Stomach smooth muscle (tissue), 2 donors: ENCODE measurements around the gene SAYSD1.

Experiments
- H3K27ac ChIP-seq: one replicate; pipeline ENCODE4 v1.7.0; 2013; ENCODE audit warnings: mild to moderate bottlenecking, low read length, inconsistent platforms
- H3K27me3 ChIP-seq, 2 donors: one replicate each; pipeline ENCODE4 v1.7.0; 2013; ENCODE audit warnings: low read length in 2 of 2; ENCODE audit not compliant: insufficient read depth in 2 of 2, control insufficient read depth in 1 of 2
- H3K36me3 ChIP-seq, 2 donors: one replicate each; pipeline ENCODE4 v1.7.0; 2013; ENCODE audit warnings: low read length in 2 of 2; ENCODE audit not compliant: control insufficient read depth in 2 of 2, insufficient read depth in 2 of 2
- H3K4me1 ChIP-seq: one replicate; pipeline ENCODE4 v1.7.0; 2013; ENCODE audit warnings: low read length; ENCODE audit not compliant: control insufficient read depth, insufficient read depth
- H3K4me3 ChIP-seq, 2 donors: one replicate each; pipeline ENCODE4 v1.7.0; 2013; ENCODE audit warnings: low read length in 2 of 2
- H3K9ac ChIP-seq, 2 donors: one replicate each; pipeline ENCODE4 v1.7.0; 2013; ENCODE audit warnings: low read length in 2 of 2, mild to moderate bottlenecking in 1 of 2
- H3K9me3 ChIP-seq, 2 donors: one replicate each; pipeline ENCODE4 v1.7.0; 2013; ENCODE audit warnings: low read length in 2 of 2; ENCODE audit not compliant: control insufficient read depth in 2 of 2
- donor health status: healthy.
- donor health status: Pancreatic carcinoma.

SAYSD1 gene

DNA sequence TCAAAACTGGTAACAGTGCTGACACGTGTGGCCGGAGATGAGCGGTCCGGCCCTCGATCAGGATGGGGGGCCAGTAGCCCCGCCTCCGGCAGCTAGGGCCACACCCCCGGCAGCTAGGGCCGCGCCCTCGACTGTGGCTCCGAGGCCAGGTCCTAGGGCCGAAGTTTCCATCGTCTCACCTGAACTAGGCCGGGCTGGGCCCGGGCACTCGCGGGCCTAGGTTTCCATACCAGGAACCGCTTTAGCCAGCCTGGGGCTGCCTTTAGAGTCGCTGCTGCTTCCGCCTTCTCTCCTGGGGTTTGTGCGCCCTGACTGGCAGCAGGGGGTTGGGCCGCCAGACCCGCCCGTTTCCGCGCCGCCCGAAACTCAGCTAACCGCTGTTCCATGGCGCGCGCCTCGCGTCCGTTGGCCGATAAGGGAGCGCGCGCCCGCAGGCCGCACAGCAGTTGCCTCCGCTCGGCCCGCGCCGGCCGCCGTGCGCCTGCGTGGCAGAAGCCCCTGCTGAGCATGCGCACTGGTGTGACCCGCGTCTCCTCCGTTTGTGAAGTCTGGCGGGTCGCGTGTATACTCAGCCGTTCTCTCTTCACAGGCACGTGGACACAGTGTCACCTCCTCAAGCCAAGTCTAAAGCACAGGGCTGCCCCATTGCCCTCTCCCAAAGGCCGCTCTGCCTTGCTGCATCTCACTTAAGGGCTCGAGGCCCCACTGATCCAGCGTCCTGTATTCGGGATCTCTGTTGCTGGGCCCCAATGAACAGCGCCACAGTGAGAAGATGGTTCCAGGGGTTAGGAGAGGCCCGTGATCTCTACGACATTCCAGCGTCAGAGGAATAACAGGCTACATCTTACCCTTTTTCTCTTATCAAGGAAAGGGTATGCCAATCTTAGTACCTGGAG, at the start of gene SAYSD1:
Gene SAYSD1, minus strand, starts transcription at position 483 of the 896 bp plus-strand sequence. Its CDS starts 97 bp downstream, at position 386.
- Histone ChIP-seq H3K4me1 (peaks cover 9% of the 10 kb centered on the region), H3K9ac (peak within 1 kb of the TSS; percentile 70 to 90), H3K27me3 (no peaks in the 10 kb centered on the region), H3K36me3 (peaks cover 4 to 5% of the 10 kb centered on the region in 2 donors), H3K27ac (peak within 1 kb of the TSS; percentile 88), H3K4me3 (peak within 1 kb of the TSS; percentile 83 to 95), H3K9me3 (no peaks in the 10 kb centered on the region)

DNA sequence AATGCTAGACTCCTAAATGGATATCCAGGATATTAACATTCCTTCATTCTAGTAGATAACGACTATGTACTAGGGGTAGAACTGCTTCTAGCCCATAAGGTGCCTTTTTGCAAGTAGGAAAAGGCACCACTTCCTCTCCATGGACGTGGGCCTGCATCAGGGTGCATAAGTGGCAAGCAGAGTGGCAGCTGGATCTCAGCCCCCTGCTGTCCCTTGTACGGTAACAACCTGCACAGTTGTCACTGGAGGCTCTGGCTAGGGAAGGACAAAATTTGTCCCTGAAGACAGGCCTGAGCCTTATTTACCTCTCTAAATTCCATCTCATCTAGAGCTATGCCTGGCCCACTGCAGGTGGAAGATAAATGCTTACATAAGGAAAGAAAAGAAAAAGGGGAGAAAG, 42.5 kb upstream of the SAYSD1 start:
- Histone ChIP-seq H3K9ac (no peak overlapping the region), H3K36me3 (no peaks in the 10 kb centered on the region), H3K9me3 (no peaks in the 10 kb centered on the region), H3K27me3 (no peaks in the 10 kb centered on the region), H3K27ac (no peak overlapping the region), H3K4me3 (no peak overlapping the region), H3K4me1 (no peaks in the 10 kb centered on the region)

GRCh38 chr6:39156801-39157200, 41.8 kb upstream of the SAYSD1 start:
- Histone ChIP-seq H3K9me3 (no peaks in the 10 kb centered on the region), H3K27ac (no peak overlapping the region), H3K9ac (no peak overlapping the region), H3K36me3 (no peaks in the 10 kb centered on the region), H3K4me1 (no peaks in the 10 kb centered on the region), H3K27me3 (peaks cover 0 to 4% of the 10 kb centered on the region in 2 donors), H3K4me3 (no peak overlapping the region)

DNA sequence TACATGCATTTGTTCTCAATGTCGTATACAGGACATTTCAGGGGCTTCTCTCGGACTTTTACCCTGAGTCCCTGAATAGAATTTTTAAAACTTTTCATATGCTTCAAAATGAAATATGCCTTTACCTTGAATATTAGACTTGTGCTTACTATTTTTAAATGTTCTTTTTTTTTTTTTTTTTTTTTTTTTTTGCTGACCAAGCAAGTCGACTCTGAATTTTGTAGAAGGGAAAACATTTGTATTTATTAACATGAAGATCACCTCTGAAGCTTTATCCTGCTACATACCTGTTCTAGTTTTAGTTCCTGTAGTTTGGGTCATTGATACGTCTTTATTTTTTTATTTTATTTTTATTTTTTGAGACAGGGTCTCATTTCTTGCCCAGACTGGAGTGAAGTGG, 39.7 kb upstream of the SAYSD1 start:
- H3K9me3 ChIP-seq, result no peaks in the 10 kb centered on the region
- H3K4me1 ChIP-seq, result no peaks in the 10 kb centered on the region
- no peak overlapping the region for H3K9ac ChIP-seq
- no peaks in the 10 kb centered on the region for H3K36me3 ChIP-seq
- peaks cover under 1 to 4% of the 10 kb centered on the region in 2 donors for H3K27me3 ChIP-seq
- no peak overlapping the region for H3K27ac ChIP-seq
- no peak overlapping the region for H3K4me3 ChIP-seq

GRCh38 chr6:39153766-39154397, 38.9 kb upstream of the SAYSD1 start:
- H3K36me3 ChIP-seq, result no peaks in the 10 kb centered on the region
- H3K27ac ChIP-seq, result no peak overlapping the region
- no peak overlapping the region for H3K9ac ChIP-seq
- no peaks in the 10 kb centered on the region for H3K4me1 ChIP-seq
- no peak overlapping the region for H3K4me3 ChIP-seq
- peaks cover 4 to 6% of the 10 kb centered on the region in 2 donors for H3K27me3 ChIP-seq
- no peaks in the 10 kb centered on the region for H3K9me3 ChIP-seq

DNA sequence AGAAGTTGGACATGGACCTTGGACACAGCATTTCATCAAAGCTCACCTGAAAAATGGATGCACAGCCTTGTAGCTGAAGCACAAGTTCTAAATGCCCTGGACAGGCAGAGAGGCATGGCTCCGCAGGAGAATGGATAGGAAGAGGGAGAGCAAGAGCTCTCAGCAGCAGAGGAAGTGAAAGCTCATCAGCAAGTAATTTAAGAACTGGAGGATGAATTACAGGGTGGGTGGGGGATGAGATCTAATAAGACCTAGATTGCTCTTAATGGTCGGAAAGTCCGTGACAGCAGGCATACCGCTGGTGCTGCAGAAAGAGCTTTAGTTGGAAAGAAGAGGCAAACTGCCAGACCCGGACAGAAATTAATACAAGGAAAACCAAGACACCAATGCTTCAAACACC, 37.3 kb upstream of the SAYSD1 start:
- no peak overlapping the region for H3K9ac ChIP-seq
- no peak overlapping the region for H3K27ac ChIP-seq
- H3K36me3 ChIP-seq, result no peaks in the 10 kb centered on the region
- no peaks in the 10 kb centered on the region for H3K9me3 ChIP-seq
- H3K4me3 ChIP-seq, result no peak overlapping the region
- no peaks in the 10 kb centered on the region for H3K4me1 ChIP-seq
- peaks cover 6 to 12% of the 10 kb centered on the region in 2 donors for H3K27me3 ChIP-seq

- Histone ChIP-seq H3K27me3 (peaks cover 6 to 16% of the 10 kb centered on the region in 2 donors), H3K9me3 (no peaks in the 10 kb centered on the region)
Observed at GRCh38 chr6:39151211-39151610, 36.2 kb upstream of the SAYSD1 start.

DNA sequence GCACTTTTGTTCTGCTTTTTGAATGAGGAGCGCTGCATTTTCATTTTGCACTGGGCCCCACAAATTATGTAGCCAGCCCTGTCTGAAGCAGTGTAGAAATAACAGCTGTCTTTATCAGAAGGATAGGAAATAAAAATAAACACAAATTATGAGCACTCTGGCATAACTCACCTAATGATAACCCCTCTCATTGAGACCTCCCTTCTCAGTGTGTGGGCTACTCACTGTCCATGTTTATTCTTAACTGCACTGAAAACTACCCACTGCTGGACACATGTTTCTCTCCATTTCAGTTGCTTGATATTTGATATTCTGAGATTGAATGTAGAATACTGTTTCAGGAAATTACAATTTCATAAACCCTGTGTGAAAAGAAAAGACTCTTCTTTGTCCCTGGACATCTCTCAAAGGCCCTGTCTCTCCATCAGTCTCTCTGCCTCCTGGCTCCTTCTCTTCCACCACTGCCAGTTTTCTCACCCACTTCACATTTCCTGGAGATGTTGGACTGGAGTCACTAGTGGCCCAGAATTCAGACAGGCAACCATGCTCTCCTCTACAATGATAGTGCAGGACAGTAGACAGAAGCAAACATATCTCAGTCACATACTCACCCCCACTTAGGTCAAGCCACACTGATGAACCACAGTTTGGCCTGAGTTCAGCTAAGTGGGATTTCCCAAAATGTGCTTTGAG, 29.6 kb upstream of the SAYSD1 start:
- H3K4me3 ChIP-seq, result no peak overlapping the region
- H3K4me1 ChIP-seq, result no peaks in the 10 kb centered on the region

More at GRCh38 chr6:39151211-39151610, 36.2 kb upstream of the SAYSD1 start:
- no peaks in the 10 kb centered on the region for H3K36me3 ChIP-seq
- no peak overlapping the region for H3K4me3 ChIP-seq
- H3K9ac ChIP-seq, result no peak overlapping the region
- H3K4me1 ChIP-seq, result no peaks in the 10 kb centered on the region
- H3K27ac ChIP-seq, result no peak overlapping the region

GRCh38 chr6:39143238-39143930, 28.4 kb upstream of the SAYSD1 start:
- H3K9me3 ChIP-seq, result peaks cover 0 to 4% of the 10 kb centered on the region in 2 donors
- H3K36me3 ChIP-seq, result no peaks in the 10 kb centered on the region
- H3K4me1 ChIP-seq, result no peaks in the 10 kb centered on the region
- H3K27ac ChIP-seq, result no peak overlapping the region
- no peak overlapping the region for H3K9ac ChIP-seq
- H3K4me3 ChIP-seq, result no peak overlapping the region
- H3K27me3 ChIP-seq, result peaks cover 0 to 18% of the 10 kb centered on the region in 2 donors

More for the DNA sequence above, 29.6 kb upstream of the SAYSD1 start:
- H3K36me3 ChIP-seq, result no peaks in the 10 kb centered on the region
- H3K27ac ChIP-seq, result no peak overlapping the region
- H3K9me3 ChIP-seq, result no peaks in the 10 kb centered on the region
- no peak overlapping the region for H3K9ac ChIP-seq
- H3K27me3 ChIP-seq, result peaks cover 4 to 18% of the 10 kb centered on the region in 2 donors

GRCh38 chr6:39140556-39141167, 25.7 kb upstream of the SAYSD1 start:
- peaks cover 5 to 10% of the 10 kb centered on the region in 2 donors for H3K9me3 ChIP-seq
- H3K36me3 ChIP-seq, result no peaks in the 10 kb centered on the region
- no peak overlapping the region for H3K27ac ChIP-seq
- no peak overlapping the region for H3K4me3 ChIP-seq
- peaks cover 0 to 6% of the 10 kb centered on the region in 2 donors for H3K27me3 ChIP-seq
- no peak overlapping the region for H3K9ac ChIP-seq
- H3K4me1 ChIP-seq, result no peaks in the 10 kb centered on the region
